T-helper 2 cell treated with Interferon-gamma antibody and Interleukin-4, amounts not matched to agents 100 ng/mL and 5 ng/mL, for 36 hours (primary cell): ENCODE measurements around the gene CORO7. TPM values are rescaled to one million over a fixed set of nuclear protein-coding genes. Genes with fewer than 3 reads are reported as not detected.

Experiments used
- intact Hi-C: fragments of 100-400 bp; cut with micrococcal nuclease; formaldehyde crosslinking; loops from one replicate; pipeline ENCODE4 v1.15.1; 2023
- total RNA-seq: library from RNA; stranded (reverse); gene quantifications from 2 replicates; pipeline ENCODE4 v1.2.3, GENCODE V29; 2022

Gene CORO7
- total RNA-seq, 1 donor from 2014 or later = 200 TPM

DNA sequence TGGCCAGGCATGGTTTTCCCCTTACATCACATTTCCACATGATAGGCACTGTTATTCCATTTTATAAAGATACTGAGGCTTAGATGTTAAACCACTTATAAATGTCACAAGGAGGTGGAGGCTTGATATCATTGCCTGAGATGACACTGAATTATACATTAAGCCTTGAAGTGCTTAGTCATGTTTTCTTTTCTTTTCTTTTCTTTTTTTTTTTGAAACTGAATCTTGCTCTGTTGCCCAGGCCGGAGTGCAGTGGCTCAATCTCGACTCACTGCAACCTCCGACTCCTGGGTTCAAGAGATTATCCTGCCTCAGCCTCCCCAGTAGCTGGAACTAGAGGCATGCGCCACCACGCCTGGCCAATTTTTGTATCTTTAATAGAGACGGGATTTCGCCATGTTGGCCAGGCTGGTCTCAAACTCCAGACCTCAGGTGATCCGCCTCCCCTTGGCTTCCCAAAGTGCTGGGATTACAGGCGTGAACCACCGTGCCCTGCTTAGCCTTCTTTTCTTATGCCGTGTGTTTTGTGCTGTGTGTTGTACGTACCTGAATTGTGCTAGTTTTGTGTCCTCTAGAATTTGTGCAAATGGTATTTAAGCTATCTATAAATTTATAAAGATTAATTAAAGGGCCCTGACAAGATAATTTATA lies 10.5 kb upstream of the CORO7 start:
- intact Hi-C loops = loop anchor here (10.0 kb wide), 1 partner anchor 528 kb away; the partner anchor contains the start of gene SEC14L5

DNA sequence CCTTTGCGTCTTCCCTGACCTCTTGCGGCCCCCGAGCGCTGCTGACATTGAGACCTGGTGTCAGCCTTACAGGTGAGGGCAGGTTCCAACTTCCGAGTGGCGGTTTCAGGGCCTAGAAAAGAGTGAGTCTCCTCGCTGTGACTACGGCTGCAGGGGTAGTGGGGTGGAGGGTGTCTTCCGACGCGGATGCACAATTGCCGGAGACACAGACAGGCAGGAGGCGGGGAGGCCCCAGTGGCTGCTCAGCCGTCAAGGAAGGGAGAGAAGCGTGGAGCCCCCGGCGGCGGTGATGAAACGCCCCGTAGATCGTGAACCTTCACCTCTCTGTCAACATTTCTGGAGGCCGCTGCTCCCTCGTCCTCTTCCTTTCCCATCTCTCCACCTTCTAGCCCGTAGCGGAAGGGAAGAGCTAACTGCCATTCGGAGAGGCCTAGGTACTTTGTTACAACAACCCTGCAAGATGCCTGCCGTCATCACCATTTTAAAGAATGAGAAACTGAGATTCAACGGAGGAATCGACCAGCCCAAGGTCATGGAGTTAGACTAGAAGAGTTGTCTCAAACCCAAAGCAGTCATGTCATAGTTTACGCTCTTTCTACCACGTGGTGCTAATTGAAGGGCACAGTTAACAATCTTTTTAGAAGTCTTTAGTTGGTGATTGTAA lies 9.8 kb upstream of the CORO7 start:
- intact Hi-C loops = loop anchor here (10.0 kb wide), 1 partner anchor 529 kb away; the partner anchor contains the start of gene SEC14L5

DNA sequence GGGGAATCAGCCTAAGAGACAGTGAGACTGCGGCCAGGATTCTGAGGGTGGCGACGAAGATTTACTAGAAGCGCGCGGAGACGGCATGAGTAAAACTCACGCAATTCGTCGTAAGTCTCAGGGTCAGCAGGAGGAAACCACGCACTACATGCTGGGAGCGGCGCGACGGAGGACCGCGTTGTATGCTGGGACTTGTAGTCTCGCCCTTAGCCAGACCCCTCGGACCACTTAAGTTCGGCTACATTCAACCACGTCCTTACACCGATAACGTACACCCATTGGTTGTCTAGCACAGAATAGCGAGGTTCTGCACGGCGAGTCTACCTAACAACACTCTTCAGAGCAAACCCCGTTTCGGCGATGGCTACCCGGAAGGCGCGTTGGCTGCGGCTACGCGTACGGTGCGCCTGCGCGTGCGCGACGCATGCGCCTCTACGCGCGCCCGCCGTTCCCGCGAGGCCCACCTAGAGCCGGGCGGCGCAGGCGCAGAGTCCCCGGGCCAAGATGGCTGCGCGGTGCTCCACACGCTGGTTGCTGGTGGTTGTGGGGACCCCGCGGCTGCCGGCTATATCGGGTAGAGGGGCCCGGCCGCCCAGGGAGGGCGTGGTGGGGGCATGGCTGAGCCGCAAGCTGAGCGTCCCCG lies 9.1 kb upstream of the CORO7 start, which contains the start of gene DNAJA3:
Gene DNAJA3, plus strand, starts transcription at position 491 of the 643 bp plus-strand sequence. Its CDS starts 14 bp downstream, at position 505.
- intact Hi-C loops = loop anchor here (1.0 to 10.0 kb wide), 7 partner anchors 9 to 529 kb away; partner anchors contain the start of genes CORO7, HMOX2, MGRN1 and SEC14L5

DNA sequence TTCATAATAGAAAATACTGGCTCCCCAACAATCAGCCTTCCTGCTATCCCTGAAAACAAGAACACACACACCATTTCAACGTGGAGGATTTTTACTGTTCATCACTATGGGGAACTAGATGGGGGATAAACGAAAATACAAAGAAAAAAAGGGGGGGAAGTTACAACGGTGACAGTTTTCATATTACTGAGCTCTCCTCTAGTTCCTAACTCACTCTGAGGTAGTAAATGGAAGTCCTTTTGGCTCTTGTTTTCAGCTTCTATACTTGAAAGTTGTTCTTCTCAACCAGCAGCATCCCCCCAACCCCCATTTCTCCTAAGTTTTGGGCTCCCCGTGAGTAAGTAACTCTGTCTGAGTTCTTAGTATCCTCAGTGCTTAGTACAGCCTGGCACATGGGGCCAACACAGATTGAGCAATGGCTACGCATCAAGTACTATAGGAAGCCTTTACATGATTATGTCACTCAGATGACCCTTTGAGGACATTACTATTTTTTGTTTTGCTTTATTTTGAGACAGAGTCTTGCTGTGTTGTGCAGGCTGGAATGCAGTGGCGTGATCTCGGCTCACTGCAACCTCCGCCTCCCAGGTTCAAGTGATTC lies 4.2 kb upstream of the CORO7 start:
- intact Hi-C loops = loop anchor here (10.0 kb wide), 1 partner anchor 534 kb away; the partner anchor contains the start of gene SEC14L5

DNA sequence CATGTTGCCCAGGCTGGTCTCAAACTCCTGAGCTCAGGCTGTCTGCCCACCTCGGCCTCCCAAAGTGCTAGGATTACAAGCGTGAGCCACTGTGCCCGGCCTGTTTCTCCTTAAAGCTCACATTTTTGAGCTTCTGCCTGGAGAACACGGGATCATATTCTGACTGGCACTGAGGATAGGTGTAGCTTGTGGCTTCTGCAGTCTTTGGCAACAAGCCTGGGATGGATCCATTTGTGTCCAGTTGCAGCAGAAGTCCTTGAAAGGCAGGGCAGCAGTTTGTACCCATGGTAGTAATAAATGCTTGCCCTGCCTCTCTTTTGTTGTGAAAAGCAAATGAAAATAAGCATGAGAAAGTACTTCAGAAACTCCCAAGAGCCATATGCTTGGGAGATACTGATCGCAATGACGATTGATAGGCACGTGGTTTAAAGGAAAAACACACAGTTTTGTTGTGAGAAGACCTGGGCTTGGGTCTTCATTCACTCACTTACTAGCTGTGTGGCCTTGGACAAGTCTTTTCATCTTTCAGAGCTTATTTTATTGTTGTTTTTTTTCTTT lies 3.1 kb upstream of the CORO7 start:
- intact Hi-C loops = loop anchor here (5.0 kb wide), 1 partner anchor 147 kb away; the partner anchor contains the start of gene TFAP4

DNA sequence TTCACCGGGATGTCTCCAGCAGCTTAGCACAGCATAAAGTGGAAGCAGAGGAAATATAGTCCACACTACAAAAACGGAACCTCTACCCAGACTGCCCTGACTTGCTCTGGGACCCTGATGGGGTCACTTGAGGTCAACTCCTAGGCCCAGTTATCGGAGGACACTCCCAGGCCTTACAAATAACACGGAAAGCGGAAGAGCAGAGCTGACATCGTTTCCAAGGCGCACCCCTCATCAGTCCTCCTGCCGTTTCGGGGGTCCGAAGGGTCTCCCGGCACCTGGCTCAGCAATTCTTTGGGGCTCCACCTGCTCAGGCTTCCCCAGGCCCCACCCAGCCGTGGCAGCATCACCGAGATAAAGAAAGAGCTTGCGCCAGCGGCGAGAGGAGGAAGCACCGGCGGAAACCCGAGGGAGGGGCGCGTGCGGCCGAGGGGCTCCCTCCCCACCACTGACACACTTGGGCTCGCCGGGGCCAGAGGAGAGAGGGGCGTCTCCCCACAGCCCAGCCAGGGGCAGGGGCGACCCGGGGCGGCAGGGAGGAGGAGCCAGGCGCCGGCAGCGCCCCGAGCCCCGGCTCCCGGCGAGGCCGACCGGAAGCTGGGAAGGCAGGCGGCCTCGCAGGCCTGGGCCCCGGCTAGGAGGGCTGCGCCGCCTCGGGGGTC lies 727 bp downstream of the CORO7 start:
- intact Hi-C loops = loop anchor here (1.0 to 5.0 kb wide), 4 partner anchors 10 to 143 kb away; partner anchors contain the start of genes CDIP1, DNAJA3, HMOX2 and TFAP4

DNA sequence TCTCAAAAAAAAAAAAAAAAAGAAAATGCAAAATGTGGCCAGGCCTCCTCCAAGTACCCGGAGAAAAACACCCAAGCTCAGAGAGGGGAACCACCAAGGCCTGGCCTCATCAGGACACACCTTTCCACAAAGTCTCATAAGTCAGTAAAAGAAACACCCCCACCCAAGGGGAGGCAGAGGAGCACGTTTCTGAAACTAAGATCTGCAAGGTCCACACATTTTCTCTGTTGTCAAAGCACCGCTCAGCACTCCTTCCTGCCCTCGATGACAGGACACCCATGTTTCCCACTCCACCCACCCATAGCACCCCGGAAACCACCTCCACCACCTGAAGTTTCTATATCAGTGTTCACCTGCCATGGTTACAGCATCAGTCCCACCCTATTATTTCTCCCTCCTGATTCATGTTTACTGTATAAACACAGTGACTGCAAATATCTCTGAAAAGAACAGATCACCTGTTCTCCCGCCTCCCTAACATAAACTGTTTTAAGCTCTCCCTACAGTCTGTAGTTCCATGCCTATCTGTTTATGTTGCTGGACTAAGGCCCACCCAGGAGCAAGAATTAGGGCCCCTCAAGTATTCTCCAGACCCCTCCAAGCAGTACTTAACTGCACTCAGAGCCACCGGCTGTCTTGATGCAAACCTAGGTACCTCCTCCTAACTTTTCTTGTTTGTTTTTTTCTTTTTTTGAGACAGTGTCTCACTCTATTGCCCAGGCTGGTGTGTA lies 2.0 kb downstream of the CORO7 start:
- intact Hi-C loops = loop anchor here (2.0 to 5.0 kb wide), 2 partner anchors 62 to 203 kb away; partner anchors contain the start of gene HMOX2

DNA sequence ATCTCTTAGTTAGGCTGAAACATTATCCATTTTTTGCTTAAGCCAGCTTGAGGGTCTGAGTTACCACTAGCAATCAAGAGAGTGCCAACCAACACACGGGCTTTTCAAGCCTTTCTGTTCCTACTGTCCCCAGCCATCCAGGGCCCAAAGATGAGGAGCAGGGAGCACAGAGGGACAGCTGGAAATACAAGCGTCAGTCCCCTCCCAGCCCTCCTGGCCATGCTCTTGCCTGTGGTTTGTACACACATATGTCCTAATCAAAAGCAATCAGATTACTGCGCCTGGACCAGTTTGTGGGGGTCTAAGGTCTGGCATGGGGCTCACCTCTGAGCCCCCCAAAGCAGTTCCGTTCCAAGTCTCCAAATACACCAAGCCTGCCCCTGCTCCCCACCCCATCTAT lies 3.5 kb downstream of the CORO7 start:
- intact Hi-C loops = loop anchor here (5.0 kb wide), 1 partner anchor 204 kb away; no protein-coding TSS in a partner anchor

DNA sequence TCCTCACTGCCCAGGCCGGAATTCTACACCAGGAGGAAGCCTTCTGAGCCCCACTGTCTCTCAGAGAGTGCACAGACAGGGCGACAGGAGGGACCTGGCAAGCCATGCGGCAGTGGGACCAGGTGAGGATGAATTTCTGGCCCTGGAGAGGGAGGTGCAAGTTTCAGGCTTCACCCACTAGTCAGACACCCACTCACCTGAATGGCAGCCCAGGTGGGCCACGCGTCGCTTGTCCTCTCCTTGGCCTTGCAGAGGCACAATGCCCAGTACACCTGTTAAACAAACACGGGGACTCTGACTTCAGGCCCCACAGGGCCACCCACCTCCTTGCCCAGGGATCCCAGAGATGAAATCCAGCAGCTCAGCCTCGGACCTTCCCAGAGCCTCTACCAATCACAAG lies 4.2 kb downstream of the CORO7 start:
- intact Hi-C loops = loop anchor here (5.0 kb wide), 1 partner anchor 205 kb away; no protein-coding TSS in a partner anchor

DNA sequence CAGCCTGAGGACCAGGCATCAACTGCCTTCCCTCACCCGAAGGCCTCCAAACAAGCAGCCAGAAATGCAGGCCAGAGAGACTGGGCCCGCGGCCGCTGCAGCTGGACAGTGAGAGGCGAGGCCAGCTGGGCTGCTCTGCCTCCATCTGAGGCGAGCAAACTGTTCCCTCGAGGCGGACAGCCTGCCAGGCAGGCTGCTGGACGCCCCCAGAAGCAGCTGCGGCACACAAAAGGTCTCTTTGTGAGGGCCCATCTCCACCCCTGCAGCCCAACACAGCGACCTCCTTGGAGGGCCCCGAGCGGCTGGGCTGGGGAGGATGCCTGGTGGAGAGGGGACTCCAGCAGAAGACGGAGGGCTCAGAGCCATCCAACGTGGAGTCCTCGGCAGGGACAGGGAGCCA lies 4.7 kb downstream of the CORO7 start:
- intact Hi-C loops = loop anchor here (5.0 kb wide), 1 partner anchor 206 kb away; no protein-coding TSS in a partner anchor

DNA sequence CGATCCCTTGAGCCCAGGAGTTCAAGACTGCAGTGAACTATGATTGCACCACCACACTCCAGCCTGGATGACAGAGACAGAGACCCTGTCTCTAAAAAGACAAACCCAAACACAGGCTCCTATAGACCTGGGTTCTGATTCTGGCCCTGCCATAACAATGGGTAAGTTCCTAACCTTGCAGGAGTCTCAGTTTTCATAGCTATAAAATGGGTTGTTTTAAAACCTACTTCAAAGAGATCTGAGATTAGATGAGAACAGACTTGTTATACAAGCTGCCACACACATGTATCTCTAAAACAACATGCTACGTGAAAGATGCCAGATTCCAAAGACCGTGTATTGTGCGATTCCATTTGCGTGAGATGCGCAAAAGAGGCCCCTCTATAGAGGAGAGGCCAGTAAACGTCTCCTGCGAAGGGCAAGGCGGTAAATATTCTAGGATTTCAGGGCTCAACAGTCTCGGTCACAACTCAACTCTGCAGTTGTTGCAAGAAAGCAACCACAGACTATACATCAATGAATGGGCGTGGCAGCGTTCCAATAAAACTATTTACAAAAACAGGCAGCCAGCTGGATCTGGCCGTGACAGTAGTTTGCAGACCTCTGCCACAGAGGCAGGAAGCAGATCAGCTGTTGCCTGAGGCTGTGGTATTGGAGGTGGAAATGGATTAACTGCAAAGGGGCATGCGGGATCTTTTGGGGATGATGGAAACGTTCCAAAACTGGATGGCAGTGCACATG lies 5.9 kb downstream of the CORO7 start:
- intact Hi-C loops = loop anchor here (5.0 kb wide), 1 partner anchor 207 kb away; no protein-coding TSS in a partner anchor

DNA sequence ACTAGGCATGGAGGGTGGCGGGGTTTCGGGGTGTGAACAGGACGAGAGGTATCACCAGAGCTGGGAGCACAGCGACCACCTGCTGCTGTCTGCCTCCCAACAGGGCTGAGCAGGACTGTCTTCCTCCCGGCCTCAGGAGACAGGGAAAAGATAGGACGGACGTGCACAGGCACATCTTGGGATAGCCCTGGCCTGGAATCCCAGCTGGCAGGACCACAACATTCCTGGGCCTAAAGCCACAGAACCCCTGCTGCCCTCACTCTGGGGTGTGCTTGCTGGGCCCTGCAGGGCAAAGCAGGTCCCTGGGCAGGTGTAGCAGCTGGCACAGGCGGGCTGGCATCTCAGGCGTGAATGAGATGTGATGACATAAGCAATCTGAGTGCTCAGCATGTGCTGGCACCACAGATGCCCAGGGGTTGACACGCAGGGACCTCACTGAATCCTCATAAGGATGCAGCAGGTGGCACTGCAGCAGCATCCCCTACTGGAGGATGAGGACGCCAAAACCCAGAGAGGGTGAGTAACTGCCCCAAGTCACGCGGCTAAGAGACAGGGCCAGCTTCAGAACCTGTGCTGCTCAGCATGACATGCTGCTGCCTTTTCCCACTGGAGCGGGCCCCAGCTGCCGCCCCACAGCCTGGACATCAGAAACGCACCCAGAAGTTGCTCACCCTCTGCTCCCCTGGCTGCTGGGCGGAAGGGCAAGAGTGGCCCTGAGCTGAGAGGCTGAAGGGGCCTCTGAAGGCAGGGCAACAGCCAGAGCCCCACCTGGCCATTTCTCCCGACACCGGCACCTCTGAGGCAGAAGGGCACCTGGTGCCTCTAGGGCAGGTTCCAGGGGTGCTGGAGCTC lies 7.1 kb downstream of the CORO7 start:
- intact Hi-C loops = no loop called here

DNA sequence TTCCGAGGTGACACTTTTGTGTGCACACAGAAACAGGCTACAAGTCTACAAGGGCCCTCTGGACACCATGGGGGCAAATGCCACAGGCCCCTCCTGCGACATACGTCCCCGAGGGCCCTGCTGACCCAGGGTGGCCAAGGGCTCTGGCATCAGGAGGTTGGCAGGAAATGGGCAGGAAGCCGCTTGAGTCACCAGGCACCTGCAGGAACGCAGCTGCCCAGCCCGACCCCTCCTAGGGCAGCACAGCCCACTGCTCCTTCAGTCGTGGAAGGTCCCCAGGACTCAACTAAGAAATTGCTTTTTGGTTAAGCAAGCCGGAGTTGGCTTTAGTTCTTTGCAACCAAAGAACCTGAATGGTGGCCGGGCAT lies 8.1 kb downstream of the CORO7 start:
- intact Hi-C loops = no loop called here

DNA sequence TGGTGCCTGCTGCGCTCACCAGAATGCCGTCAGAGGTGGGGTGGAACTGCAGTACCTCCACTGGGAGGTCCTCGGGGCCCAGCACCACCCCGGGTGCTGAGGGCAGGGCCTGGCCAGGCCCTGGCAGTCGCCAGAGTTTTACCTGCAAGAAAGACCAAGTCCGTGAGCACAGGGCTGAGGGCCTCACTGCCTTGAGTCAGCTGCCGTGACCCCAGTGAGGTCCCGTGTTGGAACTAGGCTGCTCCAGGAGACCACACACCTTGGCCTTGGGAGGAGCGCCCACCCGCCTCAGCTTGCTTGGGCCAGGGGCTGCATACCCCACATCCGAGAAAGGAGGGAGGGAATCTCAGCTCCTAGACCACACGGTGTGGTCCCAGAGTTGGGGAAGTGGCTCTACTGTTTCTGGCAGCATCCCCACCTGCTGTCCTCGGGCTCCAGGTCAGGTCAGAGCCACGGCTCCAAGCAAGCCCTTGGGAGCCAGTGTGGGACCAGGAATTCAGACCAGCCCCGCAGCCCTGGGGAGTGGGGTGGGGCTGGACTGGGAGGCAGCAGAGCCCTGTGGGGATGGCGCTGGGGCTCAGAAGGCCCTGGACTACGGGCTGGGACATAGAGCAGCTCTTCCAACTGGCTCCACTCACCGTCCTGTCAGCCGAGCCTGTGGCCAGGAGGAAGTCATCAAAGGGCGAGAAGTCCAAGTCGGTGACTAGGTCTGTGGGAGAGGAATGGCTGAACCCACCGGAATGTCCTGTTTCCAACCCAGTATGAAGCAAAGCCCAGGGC lies 8.7 kb downstream of the CORO7 start:
- intact Hi-C loops = no loop called here

DNA sequence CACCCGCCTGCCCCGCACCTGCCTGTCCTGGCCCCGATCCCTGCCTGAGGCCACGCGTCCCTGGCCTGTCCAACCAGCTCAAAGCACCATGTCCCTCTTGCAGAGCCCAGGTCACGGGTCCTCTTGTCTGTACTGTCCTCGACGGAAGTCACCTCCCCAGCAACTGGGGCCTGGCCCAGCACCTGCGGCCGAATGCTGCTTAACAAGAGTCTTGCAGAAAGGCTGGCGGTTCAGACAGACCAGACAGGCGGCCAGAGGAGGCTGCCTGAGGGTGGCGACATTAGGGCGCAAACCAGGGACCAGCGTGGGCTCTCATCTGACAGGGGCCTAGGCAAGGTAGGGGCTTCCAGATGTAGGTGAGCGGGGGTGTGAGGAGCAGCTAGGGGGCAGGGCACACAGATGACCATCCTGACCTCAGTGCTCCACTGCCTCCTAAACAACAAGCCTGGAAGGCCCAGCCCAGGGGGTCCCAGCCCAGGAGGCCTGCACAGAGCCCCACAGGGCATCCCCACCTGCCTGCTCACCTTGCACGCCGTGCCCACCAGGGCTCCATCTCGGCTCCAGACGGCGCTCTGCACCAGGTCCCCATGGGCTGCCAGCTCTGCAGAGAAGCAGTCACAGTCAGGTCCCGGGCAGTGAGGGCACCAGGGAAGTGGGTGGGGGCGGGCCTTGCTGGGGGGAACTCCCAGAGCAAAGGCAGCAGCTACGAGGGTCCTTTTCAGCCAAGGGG lies 11.3 kb downstream of the CORO7 start:
- intact Hi-C loops = loop anchor here (5.0 kb wide), 1 partner anchor 48 kb away; no protein-coding TSS in a partner anchor

DNA sequence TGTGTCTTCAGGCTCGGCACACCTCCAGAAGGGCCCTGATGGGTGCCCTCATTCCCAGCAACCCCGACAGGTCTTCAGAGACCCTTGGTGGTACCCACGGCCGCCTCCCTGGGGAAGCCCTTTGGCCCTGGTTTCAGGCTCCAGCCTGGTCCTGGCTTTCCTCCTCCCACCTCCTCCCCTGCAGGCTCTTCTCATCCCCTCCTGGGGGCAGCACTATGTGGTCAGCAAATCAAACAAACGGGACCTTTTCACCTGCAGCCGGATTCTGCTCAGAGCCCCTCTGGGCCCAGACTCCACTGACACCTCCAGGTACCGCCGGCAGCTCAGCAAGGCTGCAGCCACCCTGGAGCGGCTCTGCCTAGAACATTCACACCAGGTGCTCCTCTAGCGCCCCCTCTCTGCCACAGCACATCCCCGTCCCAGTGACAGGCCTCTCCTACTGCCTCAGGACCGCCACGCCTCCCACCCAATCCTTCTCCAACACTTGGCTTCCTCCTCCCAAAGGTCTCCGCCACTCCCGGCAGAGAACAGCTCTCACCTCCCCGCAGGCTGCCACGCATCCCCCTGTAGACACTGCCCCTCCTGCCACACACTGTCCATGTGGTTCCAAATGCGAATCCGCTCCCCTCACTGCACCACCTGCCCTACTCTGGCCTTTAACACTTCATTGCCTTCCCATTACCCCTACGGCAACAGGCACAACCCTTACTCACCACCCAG lies 12.0 kb downstream of the CORO7 start:
- intact Hi-C loops = loop anchor here (5.0 kb wide), 1 partner anchor 47 kb away; no protein-coding TSS in a partner anchor
